GM12891 (cell line): ENCODE data around the gene RNF141.

Experiments
- PAX5 ChIP-seq: IDR thresholded peaks from 2 replicates; pipeline ENCODE4 v1.6.1; 2011; ENCODE audit warnings: low read length, moderate library complexity, mild to moderate bottlenecking; ENCODE audit not compliant: insufficient read depth, severe bottlenecking
- POLR2A ChIP-seq: IDR thresholded peaks from 2 replicates; pipeline ENCODE4 v1.6.1; 2011; ENCODE audit warnings: low read depth, low read length, control low read depth
- POLR2AphosphoS5 ChIP-seq: IDR thresholded peaks from 2 replicates; pipeline ENCODE4 v1.6.1; 2011; ENCODE audit warnings: low read depth, low read length, control low read depth
- SPI1 ChIP-seq: IDR thresholded peaks from 2 replicates; pipeline ENCODE4 v1.6.1; 2011; ENCODE audit warnings: low read depth, low read length, control low read depth
- TAF1 ChIP-seq: IDR thresholded peaks from 2 replicates; pipeline ENCODE4 v1.6.1; 2011; ENCODE audit warnings: low read depth, low read length, control low read depth

DNA sequence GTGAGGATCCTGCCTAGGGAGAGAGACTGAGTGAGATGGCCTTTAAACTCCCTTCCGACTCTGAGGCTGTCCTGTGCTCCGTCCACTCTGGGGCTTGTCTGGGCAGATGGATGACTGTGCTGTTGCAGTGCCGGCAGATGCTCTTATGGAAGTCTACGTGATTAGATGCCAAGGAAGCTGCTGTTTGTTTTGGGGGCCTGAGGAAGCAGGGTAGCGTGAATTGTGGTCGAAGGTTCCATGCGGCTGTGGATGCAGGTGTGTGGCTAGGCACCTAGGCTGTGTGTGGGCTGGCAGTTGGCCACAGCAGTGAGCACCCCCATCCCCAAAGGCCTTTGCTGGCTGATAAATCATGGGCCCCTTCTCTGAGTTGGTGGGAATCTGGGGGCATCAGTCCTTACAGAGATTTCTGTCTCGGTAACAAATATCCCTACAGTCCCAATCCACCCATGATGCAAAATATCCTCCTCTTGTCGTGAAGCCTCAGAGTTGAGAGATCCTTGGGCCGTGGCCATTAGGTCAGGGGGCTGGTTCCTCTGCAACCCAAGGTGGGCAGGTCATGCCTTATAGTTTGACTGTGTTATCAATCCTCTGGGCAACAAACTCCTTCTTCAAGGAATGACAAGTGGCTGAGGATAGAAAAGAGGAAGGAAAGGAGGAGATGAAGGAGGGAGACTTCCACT lies 54.7 kb downstream of the RNF141 start:
- TF ChIP-seq POLR2AphosphoS5: no peak
- TF ChIP-seq POLR2A: no peak
- no peak for TF ChIP-seq SPI1
- TF ChIP-seq TAF1: no peak
- no peak for TF ChIP-seq PAX5
